AG10803 (cell line): ENCODE measurements around the gene RNF44.

Source experiments
- DNase-seq: peaks from one replicate; pipeline ENCODE4 v3.0.0; 2010; ENCODE audit warnings: low read depth
- H3K4me3 ChIP-seq: 2 replicates; pipeline ENCODE4 v1.5.1; 2011; ENCODE audit warnings: mild to moderate bottlenecking, low read length, control low read depth
- TF ChIP-seq, protein P1 (sequence below): conservative IDR thresholded peaks from 2 replicates; pipeline ENCODE4 v1.5.1; 2011; ENCODE audit warnings: mild to moderate bottlenecking, low read length, control low read depth, inconsistent platforms

The RNF44 gene

DNA sequence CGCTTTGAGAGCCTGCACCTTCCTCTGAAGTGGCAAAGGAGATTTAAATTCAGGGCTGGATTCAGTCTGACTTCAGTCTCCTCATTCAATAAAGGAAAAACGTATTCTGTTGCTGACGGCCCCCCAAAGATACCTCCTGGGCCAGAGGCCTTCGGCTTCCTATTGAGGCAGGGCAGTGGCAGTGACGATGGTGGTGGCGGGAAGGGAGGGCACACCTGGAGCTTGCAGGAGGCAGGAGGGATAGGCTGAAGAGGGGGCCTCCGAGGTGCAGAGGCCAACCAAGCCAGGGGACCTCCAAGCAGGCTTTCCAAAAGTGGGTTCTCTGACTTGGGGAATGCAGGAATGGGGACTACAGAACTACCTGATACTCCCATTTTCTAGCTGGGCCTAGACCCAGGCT is 15.9 kb downstream of the RNF44 start:
- TF ChIP-seq, protein P1, sequence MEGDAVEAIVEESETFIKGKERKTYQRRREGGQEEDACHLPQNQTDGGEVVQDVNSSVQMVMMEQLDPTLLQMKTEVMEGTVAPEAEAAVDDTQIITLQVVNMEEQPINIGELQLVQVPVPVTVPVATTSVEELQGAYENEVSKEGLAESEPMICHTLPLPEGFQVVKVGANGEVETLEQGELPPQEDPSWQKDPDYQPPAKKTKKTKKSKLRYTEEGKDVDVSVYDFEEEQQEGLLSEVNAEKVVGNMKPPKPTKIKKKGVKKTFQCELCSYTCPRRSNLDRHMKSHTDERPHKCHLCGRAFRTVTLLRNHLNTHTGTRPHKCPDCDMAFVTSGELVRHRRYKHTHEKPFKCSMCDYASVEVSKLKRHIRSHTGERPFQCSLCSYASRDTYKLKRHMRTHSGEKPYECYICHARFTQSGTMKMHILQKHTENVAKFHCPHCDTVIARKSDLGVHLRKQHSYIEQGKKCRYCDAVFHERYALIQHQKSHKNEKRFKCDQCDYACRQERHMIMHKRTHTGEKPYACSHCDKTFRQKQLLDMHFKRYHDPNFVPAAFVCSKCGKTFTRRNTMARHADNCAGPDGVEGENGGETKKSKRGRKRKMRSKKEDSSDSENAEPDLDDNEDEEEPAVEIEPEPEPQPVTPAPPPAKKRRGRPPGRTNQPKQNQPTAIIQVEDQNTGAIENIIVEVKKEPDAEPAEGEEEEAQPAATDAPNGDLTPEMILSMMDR: no peak
- no peak for DNase-seq
- no peak overlapping the region for H3K4me3 ChIP-seq

DNA sequence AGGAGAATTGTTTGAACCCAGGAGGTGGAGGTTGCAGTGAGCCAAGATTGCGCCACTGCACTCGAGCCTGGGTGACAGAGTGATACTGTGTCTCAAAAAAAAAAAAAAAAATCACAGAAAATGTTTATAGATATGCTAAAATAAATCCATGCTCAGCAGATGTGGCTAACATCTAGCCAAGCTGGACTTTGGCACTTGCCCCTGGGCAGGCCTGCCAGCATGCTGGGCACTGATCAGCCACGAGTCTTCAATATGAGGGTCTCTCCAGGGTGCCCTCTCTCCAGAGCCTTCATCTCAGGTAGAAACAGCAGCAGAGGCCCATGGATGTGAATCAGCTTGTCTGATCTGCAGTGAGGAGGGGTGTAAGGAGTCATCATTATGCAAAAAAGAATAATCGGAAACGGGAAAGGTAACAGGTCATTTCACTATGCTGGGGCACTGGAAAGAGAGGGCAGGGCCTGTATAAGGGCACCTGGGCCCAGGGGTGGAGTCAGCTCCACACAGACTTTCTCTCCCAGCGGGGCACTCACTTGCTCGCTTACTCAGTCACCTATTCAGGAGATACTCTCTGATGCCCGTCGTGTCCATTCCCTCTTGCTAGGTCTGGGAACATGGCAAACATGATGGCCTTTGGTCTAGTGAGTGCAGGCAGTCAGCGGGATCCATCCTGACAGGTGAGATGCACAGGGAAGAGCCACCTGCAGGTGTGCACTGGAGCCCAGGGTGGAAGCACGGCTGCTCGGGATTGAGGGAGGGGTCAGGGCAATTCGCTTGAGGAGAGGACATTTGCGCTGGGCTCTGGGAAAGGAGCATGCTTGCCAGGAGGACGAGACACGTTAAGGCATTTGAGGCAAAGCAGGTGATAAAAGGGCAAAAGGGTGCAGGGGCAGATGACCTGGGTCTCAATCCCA is 17.1 kb downstream of the RNF44 start:
- H3K4me3 ChIP-seq: no peak overlapping the region
- TF ChIP-seq, protein P1: no peak
- DNase-seq: no peak

DNA sequence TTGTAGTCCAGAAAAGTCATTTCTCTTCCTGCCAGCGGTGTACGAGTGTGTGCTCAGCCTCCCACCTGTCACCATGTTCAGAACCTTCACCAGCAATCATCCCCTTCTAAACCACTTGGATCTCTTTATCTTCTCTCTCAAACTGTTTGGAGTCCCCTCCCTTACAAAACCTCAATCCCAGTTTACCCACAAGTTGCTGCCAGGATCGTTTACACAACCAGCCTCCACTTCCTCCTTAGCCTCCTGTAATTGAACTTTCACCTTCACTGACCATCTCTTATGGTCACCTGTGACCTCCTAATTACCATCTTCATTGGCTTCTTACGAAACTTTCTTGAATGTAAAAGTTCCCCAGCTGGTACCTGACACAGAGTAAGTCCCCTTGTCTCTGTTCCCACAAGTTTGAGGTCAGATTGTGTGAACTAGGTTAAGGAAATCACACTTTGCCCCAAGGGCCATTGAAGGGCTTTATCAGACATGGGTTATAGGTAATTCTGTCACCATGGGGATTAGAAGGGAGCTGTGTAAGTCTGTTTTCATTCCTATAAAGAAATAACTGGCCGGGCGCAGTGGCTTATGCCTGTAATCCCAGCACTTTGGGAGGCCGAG is 20.0 kb downstream of the RNF44 start:
- no peak overlapping the region for H3K4me3 ChIP-seq
- no peak for DNase-seq
- TF ChIP-seq, protein P1: no peak

DNA sequence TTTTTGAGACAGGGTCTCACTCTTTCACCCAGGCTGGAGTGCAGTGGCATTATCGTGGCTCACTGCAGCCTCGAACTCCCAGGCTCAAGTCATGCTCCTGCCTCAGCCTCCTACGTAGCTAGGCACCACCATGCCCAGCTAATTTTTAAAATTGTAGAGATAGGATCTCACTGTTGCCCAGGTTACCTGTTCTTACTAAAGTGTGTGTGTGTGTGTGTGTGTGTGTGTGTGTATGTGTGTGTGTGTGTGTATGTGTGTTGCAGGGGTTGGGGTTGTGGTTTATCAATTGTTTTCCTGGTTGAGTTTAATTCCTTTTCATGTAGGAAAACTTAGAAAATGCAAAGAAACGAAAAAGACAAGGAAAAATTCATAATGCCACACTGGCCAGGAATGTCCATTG is 21.8 kb downstream of the RNF44 start:
- TF ChIP-seq, protein P1: no peak
- no peak overlapping the region for H3K4me3 ChIP-seq
- DNase-seq: no peak

DNA sequence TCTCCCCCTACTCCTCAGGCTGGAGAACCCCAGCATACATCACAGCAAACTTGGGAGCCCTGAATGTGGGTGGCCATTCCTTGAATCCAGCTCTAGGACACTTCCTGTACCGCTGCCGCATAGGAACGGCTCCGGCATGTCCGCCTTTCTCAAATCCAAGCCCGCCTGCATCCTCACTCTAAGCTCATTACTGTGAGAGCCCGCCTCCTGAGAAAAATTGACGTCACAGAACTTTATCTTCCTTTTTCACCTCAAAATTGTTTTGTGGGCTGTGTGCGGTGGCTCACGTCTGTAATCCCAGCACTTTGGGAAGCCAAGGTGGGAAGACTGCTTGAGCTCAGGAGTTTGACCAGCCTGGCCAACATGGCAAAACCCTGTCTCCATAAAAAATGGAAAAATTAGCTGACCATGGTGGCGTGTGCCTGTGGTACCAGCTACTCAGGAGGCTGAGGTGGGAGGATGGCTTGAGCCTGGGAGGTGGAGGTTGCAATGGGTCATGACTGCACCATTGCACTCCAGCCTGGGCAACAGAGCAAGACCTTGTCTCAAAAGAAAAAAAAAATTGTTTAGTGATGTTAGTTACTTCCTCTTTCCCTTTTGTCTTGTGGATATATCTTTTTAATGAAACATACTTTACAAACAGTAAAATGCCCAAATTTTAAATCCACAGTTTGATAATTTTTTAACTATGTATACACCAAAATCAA is 22.8 kb downstream of the RNF44 start:
- DNase-seq: no peak
- TF ChIP-seq, protein P1: no peak
- H3K4me3 ChIP-seq: no peak overlapping the region

DNA sequence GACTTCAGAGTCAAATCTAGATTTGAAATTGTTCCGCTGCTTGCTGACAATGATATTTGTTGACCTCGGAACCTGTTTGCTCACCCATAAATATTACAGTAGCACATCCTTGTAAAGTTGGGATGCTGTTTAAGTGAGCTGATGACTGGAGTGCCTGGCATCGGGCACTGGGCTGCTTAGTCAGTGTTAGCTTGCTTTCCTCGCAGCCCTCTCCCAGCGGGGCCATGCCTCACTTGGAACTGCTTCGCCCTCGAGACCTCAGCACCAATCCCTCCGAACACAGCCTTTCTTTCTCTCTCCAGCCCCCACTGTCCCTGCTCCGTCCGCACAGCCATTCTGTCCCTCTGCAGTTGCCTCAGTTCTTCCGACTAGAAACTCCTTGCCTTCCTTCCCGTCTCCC is 23.4 kb downstream of the RNF44 start:
- TF ChIP-seq, protein P1: no peak
- DNase-seq: no peak
- H3K4me3 ChIP-seq: no peak overlapping the region
